GM19328 (cell line): ENCODE results near the gene PIK3R3.

Source experiments
- ATAC-seq: cut with Tn5 transposase; IDR thresholded peaks from one replicate; pipeline ENCODE4 v1.9.1; 2021; ENCODE audit warnings: mild to moderate bottlenecking, moderate library complexity; ENCODE audit not compliant: unreplicated experiment

PIK3R3 gene

GRCh38 chr1:46158312-46159281, 26.2 kb upstream of the PIK3R3 start:
- ATAC-seq: no peak

- ATAC-seq: no peak
These were observed 25.5 kb upstream of the PIK3R3 start for GRCh38 chr1:46157916-46158311.

- no peak for ATAC-seq
These were observed 21.3 kb upstream of the PIK3R3 start for GRCh38 chr1:46153732-46154131.

DNA sequence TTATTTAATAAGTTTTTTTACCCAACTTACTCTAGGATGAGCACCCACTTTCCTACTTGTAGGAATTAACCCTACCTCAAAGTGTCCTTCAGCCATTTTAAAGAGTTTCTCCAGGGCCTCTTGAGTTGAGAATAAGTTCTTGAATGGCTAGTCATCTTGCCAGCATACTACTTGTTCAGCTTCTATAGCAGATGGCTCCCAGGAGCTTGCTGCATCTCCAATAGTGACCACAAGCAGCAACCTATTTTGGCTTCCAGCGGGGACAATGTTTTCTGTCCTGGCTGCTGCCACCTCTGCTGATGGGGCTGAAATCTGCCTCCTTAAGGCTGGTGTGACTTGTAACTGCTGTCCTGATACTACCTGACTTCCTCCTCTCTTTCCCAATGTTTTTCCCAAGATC, 20.8 kb upstream of the PIK3R3 start:
- no peak for ATAC-seq

- ATAC-seq: no peak
These were observed 19.6 kb upstream of the PIK3R3 start for GRCh38 chr1:46152016-46152415.

DNA sequence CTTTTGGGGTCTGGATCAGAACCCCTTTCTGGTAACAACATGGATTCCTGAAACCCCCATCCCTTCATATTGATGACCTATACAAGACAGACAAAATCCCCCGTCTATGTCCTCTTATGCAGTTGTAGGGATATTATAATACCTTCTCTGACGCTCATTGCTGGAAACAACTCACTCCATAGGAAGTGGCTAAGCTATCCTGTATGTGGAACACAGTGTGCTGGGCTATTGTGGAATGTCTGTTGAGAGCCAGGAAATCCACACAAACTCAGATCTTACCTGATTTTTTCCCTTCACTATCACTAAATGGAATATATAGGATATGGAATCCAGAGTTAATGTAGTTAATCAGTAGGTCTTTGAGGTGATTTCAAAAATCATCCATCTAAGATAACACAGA, 17.7 kb upstream of the PIK3R3 start:
- ATAC-seq: no peak

DNA sequence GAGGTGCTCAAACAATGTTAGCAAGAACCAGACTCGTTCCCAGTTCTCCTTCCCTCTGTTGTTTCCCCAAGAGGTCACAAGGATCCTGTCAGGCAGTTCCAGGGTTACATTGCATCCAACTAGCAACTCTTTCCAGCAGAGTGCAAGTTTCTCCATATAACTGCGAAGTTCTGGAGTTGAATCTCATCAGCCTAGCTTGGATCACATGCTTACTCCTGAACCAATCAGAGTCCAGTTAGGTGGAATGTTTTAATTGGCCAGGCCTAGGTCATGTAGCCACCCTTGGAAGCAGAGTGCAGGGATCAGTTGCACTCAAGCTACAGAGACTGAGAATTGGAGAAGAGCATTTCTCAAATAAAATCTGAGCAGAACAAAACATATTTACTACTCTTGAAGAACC, 15.9 kb upstream of the PIK3R3 start:
- no peak for ATAC-seq

GRCh38 chr1:46137916-46138315, 5.5 kb upstream of the PIK3R3 start:
- ATAC-seq: no peak

DNA sequence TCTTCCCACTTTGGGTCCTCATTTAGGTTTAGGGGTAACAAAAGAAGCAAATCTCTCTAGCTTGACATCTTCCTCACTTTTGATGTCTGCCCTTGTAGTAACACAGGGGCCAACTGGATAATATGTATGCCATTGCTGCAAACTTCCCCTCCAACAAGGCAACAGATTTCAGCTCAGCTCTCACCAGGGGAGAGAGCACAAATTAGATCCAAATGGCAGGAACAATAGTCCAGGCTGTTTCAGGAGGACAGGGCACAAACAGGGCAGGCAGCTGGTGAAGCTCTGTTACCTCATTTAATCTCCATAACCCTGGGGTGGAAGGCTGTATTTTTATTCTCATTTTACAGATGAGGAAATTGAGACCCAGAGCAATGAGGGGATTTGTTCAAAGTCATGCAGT, 4.3 kb upstream of the PIK3R3 start:
- no peak for ATAC-seq

DNA sequence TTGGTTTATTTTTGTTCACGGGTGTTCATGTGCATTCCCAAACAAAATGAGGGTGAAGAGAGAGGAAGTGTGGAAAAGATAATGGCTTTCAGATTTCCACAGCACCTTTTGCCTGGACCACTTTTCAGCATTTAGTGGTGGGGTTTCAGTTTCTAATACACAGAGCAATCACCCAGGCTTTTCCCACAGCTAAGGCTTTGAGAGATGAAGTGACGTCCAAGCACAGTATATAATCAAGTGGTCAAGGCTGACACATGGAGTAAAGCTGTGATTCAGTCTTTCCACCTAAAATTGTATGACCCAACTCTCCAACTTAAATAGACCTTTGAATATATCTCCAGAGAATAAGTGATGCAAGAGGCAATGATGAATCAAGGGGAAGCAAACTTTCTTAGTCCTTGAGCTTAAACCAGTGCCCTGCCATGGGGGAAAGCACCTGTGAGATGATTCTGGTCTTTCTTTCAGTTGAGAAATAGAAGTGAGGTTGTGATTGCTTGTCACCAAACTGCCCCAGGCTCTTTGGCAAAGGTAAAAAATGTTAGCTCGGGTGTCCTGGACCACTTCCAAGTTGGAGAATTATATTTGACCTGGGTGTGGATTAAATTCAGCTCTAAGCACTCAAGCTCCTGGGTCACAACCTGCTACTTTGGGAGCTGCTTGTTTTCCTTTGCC, 2.4 kb upstream of the PIK3R3 start:
- ATAC-seq: no peak

DNA sequence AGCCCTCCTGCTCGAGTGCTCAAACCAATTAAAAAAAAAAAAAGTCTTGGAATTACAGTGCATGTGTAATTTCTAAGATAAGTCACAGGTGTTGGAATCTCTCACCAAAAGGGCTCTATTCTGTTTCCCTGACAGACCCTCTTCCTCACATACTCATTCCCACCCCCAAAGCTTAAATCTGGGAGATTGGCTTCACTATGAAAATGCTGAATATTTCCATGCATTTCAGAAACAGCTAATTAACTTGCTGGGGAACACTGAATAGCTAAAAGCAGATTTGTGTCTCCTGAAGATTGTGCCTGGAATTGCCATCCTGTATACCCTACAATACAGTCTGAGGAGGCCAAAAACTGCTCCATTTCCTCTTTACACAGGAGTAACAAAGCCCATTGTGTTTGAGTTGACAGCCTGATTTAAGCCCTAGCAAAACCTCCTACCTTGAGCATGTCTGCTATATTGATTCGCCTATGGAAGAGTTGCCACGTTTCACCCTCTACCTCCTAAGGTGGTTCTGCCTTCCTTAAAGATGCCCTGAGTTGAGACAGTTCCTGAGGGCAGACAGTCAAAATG, 1.4 kb upstream of the PIK3R3 start:
- no peak for ATAC-seq

DNA sequence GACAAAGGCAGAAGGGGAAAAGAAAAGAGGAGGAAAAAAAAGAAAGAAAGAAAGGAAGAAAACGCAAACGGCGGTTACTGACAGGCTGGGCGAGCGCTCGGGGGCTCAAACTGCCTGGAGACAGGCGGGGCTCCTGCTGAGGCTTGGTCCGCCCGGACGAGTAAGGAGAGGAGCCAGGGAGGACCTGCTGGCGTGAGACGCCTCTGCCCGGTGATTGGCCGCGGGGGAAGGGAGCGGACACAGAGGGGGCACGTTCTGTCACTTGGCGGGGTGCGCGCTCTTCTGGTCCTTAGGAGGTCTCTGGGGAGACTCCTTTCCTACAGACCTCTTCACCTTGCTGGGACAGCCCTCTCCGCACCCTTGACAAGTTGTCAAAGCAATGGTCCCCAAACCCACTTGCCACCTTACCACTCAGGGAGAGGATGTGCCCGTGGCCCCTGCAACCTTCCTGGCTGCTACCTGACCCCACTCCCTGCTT, 791 bp upstream of the PIK3R3 start:
- peak; percentile 51 for ATAC-seq

GRCh38 chr1:46131712-46132528, 509 bp downstream of the PIK3R3 start:
- no peak for ATAC-seq

DNA sequence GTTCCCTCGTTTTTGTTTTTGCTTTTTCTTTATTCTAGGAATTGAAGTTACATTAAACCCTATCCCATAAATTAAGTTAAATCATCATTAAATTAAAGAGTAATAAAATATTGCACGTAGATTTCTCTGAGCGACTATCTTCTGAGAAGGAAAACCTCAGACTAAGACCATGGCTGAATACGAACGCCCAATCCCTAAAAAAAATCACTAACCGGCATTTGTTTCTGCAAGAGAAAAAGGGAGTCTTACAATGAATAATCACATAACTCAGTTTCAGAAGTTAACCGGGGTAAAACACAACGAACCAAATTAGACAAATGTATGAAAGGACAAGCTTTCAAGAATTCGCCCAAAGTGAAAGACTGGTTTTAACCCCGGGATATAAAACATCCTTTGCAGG, 1.3 kb downstream of the PIK3R3 start:
- ATAC-seq: no peak

DNA sequence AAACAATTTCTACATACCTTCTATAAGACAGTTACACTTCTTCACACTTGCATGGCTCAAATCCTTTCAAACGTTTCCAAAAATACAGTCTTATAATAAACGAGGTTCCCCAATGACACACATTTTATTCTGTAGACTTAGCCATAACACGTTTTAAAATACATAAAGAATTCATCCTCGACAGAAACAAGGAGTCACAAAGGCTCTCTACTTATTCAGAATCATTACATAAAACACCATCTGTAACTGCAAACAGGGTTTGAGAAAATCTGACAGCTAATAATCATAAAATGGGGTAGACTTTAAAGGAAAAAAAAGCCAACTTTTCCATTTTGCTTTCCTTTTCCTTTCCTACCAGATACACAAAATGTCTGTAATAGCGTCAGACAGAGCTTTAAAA, 1.8 kb downstream of the PIK3R3 start:
- ATAC-seq: no peak

DNA sequence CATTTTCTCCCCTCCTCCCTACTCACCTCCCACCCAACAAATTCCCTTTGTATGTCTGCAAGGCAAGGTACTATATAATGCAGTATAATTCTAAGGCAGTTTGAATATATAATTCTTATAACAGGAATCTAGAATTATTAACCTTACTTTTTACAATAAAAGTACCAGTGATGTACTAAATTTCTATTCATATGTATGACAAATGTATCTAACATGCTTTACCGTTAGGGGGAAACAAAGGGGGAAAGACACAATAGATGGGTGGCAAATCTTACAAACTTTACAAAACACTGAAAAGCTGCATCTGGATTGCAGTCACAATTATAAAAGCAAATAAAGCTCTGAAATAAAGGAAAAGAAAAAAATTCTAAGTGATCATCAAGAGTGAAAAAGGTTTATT, 2.3 kb downstream of the PIK3R3 start:
- no peak for ATAC-seq

- ATAC-seq: no peak
These were observed 4.1 kb downstream of the PIK3R3 start for GRCh38 chr1:46128344-46128743.

DNA sequence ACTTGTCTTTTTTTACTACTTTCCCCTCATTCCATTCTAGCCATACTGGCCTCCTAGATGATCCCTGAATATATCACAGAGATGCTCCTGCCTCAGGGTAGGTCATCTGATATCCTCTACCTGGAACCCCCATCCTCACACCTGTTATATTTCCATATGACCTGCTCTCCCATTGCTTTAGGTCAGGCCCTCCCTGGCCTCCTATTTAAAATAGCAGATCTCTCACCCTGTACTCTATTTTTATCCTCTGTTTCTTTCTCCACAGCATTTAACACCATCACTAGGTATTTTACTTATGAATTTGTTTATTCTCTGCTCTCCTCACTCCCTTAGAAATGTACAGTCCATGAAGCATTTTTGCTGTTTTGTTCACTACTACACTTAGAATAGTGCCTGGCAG, 13.6 kb downstream of the PIK3R3 start:
- no peak for ATAC-seq

DNA sequence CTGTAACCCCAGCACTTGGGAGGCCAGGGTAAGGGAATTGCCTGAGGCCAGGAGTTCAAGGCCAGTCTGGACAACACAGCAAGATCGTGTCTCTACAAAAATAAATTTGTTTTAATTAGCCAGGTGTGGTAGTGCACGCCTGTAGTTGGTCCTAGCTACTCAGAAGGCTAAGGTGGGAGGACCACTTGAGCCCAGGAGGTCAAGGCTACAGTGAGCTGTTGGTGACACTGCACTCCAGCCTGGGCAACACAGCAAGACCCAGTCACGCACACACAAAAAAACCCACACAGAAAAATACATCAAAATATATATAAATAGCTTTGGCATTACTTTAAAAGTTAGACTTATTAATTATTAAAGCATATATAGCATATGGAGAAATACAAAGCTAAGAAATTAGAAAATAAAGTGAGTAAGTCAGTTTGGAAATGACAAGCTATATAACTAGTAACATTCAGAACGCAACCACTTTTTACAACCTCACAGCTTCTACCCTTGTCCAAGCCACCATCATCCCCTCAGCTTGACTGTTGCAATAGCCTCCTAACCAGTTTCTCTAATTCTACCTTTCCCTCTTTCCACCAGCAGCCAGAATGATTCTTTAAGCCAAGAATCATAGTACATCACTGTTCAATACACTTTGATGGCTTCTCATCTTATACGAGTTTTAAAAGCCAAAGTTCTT, 14.5 kb downstream of the PIK3R3 start:
- ATAC-seq: no peak

DNA sequence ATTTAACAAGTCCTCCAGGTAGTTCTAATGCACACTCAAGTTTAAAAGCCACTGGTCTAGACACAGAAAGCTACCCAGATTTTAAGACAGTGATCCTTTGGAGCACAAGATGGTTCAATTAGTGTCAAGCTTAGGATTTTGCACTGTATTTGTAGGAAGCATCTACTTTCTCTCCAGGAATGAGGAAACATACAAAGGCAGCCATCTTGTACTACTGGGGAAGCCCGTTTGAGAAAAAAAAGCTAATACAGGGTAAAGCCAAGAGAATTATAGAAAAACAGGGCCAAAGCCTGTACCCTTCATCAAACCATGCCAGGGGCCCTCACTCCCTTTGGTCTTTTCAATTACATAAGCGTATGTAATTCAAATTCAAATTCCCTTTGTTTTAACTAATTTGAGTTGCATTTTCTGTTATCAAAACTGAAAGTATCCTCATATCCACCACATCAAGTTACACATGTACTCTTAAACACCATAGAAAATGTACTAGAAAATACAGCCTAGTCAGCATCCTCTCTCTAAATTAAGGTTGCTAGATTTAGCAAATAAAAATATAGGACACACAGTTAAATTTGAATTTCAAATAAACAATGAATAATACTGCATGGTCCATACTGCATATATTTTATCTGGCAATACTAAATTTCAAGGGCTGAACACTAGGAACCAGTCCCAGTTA, 17.4 kb downstream of the PIK3R3 start:
- no peak for ATAC-seq
